KMS-11 (cell line): Measurements from ENCODE around the gene GNAO1.

Source experiments
- H2AFZ ChIP-seq: fragments of 200-600 bp; sonication (generic); 2 replicates; pipeline ENCODE4 v1.6.1; 2016; ENCODE audit warnings: antibody characterized with exemption, mixed run types, low read depth
- H3K27ac ChIP-seq: fragments of 200-600 bp; sonication (generic); 2 replicates; pipeline ENCODE4 v1.6.1; 2016; ENCODE audit warnings: mild to moderate bottlenecking, mixed run types
- H3K27me3 ChIP-seq: fragments of 200-600 bp; sonication (generic); 2 replicates; pipeline ENCODE4 v1.6.1; 2017; ENCODE audit warnings: mild to moderate bottlenecking, low read depth, mixed run types, moderate library complexity; ENCODE audit not compliant: insufficient read depth
- H3K36me3 ChIP-seq: fragments of 200-600 bp; sonication (generic); 2 replicates; pipeline ENCODE4 v1.6.1; 2017; ENCODE audit warnings: mild to moderate bottlenecking, mixed run types; ENCODE audit not compliant: insufficient read depth
- H3K4me1 ChIP-seq: fragments of 200-600 bp; sonication (generic); 2 replicates; pipeline ENCODE4 v1.6.1; 2016; ENCODE audit warnings: mild to moderate bottlenecking, low read depth, mixed run types; ENCODE audit not compliant: poor library complexity, severe bottlenecking
- H3K4me2 ChIP-seq: fragments of 200-600 bp; sonication (generic); 2 replicates; pipeline ENCODE4 v1.7.0; 2016; ENCODE audit warnings: mild to moderate bottlenecking, mixed run types
- H3K4me3 ChIP-seq: fragments of 200-600 bp; sonication (generic); IDR thresholded peaks from 2 replicates; pipeline ENCODE4 v1.6.1; 2017; ENCODE audit warnings: low read depth, low read length, mixed read lengths; ENCODE audit not compliant: insufficient read depth
- H3K79me2 ChIP-seq: fragments of 200-600 bp; sonication (generic); 2 replicates; pipeline ENCODE4 v1.6.1; 2016; ENCODE audit warnings: low read depth, mixed run types; ENCODE audit not compliant: insufficient read depth
- H3K9ac ChIP-seq: fragments of 200-600 bp; sonication (generic); 2 replicates; pipeline ENCODE4 v1.6.1; 2016; ENCODE audit warnings: mild to moderate bottlenecking, mixed run types
- H4K20me1 ChIP-seq: fragments of 200-600 bp; sonication (generic); 2 replicates; pipeline ENCODE4 v1.6.1; 2016; ENCODE audit warnings: mild to moderate bottlenecking, mixed run types; ENCODE audit not compliant: insufficient read depth
- TF ChIP-seq, protein P1 (sequence below): fragments of 200-600 bp; sonication (generic); conservative IDR thresholded peaks from 2 replicates; pipeline ENCODE4 v1.6.1; 2017; ENCODE audit warnings: low read depth, mild to moderate bottlenecking, antibody characterized with exemption, low read length, moderate library complexity, mixed read lengths

The GNAO1 gene

DNA sequence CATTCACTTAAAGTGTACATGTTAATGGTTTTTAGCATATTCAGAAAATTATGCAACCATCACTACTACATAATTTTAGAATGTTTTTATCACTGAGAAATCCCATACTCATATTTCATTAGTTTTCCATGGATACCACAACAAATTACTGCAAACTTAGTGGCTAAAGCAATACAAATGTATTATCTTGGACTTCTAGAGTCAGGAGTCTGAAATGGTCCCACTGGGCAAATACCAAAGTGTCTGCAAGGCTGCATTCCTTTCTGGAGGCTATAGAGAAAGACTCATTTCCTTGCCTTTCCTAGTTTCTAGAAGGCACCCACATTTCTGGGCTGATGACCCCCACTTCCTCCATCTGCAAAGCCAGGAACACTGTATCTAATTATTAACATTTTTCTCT, 16.9 kb upstream of the GNAO1 start:
- Histone ChIP-seq H3K4me2 (no peak overlapping the region), H3K36me3 (no peaks in the 10 kb centered on the region), H3K9ac (no peak overlapping the region), H2AFZ (no peak overlapping the region), H3K4me1 (no peaks in the 10 kb centered on the region), H3K27ac (no peak overlapping the region), H3K79me2 (no peaks in the 10 kb centered on the region), H3K4me3 (no peak overlapping the region), H3K27me3 (no peaks in the 10 kb centered on the region), H4K20me1 (no peaks in the 10 kb centered on the region)
- TF ChIP-seq, protein P1, sequence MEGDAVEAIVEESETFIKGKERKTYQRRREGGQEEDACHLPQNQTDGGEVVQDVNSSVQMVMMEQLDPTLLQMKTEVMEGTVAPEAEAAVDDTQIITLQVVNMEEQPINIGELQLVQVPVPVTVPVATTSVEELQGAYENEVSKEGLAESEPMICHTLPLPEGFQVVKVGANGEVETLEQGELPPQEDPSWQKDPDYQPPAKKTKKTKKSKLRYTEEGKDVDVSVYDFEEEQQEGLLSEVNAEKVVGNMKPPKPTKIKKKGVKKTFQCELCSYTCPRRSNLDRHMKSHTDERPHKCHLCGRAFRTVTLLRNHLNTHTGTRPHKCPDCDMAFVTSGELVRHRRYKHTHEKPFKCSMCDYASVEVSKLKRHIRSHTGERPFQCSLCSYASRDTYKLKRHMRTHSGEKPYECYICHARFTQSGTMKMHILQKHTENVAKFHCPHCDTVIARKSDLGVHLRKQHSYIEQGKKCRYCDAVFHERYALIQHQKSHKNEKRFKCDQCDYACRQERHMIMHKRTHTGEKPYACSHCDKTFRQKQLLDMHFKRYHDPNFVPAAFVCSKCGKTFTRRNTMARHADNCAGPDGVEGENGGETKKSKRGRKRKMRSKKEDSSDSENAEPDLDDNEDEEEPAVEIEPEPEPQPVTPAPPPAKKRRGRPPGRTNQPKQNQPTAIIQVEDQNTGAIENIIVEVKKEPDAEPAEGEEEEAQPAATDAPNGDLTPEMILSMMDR: no peak

DNA sequence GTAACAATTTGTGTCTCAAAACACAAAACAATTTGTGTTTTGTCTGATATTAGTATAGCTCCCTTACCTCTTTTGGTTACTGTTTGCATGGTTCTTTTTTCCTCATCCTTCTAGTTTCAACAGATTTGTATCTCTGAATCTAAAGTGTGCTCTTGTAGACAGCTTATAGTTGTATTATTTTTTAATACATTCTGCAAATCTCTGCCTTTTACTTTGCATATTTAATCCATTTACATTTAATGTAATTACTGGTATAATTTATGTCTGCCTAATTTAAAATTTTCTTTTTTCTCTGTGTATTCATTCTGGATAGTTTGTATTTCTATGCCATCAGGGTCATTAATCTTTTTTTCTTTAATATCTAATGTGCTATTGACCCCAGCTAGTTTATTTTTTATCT, 9.9 kb upstream of the GNAO1 start:
- TF ChIP-seq, protein P1: no peak
- no peaks in the 10 kb centered on the region for H3K79me2 ChIP-seq
- no peak overlapping the region for H3K27ac ChIP-seq
- no peaks in the 10 kb centered on the region for H3K4me1 ChIP-seq
- H4K20me1 ChIP-seq: no peaks in the 10 kb centered on the region
- H2AFZ ChIP-seq: no peak overlapping the region
- H3K9ac ChIP-seq: no peak overlapping the region
- no peaks in the 10 kb centered on the region; the same call in 1 of the 2 replicates for H3K36me3 ChIP-seq
- H3K27me3 ChIP-seq: no peaks in the 10 kb centered on the region
- H3K4me3 ChIP-seq: no peak overlapping the region
- no peak overlapping the region for H3K4me2 ChIP-seq

DNA sequence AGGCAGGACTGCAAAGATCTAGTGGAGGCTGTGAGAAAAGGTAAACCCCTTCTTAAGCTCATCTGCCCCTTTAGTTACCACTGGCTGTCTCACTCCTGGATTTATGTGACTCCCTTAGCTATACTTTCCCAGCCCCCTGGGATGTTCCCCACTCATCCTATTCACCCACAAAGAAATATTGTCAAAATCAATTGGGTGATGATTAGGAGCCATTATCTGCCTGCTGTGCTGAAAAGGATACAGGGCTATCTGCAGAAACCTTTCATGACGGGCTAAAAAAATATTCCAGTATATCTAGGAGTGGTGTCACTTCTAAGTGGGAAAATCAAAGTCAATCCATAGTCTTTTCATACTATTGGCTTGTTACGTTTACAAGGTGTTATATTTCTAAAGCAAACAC, 8.0 kb upstream of the GNAO1 start:
- Histone ChIP-seq H3K4me1 (no peaks in the 10 kb centered on the region), H3K27me3 (no peaks in the 10 kb centered on the region), H4K20me1 (no peaks in the 10 kb centered on the region), H3K79me2 (no peaks in the 10 kb centered on the region), H3K4me3 (no peak overlapping the region), H3K9ac (no peak overlapping the region), H3K36me3 (no peaks in the 10 kb centered on the region; the same call in 1 of the 2 replicates), H3K4me2 (no peak overlapping the region), H2AFZ (no peak overlapping the region), H3K27ac (no peak overlapping the region)
- TF ChIP-seq, protein P1: no peak

DNA sequence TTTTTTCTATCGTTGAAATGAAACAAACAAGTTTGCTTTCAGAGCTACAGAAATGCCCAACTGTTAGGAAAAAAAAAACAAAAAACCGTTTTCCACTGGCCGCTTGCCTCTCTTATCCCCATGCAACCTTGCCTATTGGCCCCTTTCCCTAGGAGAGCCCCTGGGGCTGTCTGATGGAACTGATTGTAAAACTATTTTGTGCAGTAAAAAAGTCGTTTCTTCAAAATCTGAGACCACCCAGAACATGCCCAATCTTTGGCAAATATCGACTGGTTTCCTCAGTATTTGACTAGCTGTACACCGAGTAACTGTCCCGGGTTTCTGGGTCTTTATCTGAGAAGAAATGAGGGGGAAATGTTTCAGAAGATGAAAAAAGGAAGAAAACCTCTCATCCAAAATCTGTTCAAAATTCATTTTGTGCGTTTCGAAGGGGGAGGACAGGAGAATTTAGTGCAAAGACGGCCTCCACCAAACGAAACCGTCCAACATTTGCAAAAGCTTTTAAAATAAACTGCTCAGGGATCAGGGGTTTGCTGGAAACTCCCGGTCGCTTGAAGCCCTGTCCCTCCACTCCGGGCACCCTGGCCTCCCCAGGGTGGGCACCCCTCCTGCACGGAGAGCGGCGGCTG, 1.1 kb upstream of the GNAO1 start:
- TF ChIP-seq, protein P1: no peak
- Histone ChIP-seq H3K9ac (no peak overlapping the region), H3K27ac (no peak overlapping the region), H2AFZ (0 out of 2 replicates have a peak overlapping the region, but pooled peaks have one; percentile 79), H3K4me1 (no peaks in the 10 kb centered on the region), H4K20me1 (no peaks in the 10 kb centered on the region), H3K4me3 (no peak overlapping the region), H3K79me2 (no peaks in the 10 kb centered on the region), H3K27me3 (peaks cover 20% of the 10 kb centered on the region), H3K4me2 (no peak overlapping the region; the same call in 1 of the 2 replicates), H3K36me3 (no peaks in the 10 kb centered on the region)
